Adrenal gland (tissue), 5 donors: ENCODE measurements around the gene IQUB.

Source experiments
- CTCF ChIP-seq, 6 experiments: fragments of 450-650 bp in 4 of 6; fragments of 200-600 bp in 2 of 6; sonication (generic) in 1 of 6; IDR thresholded peaks; 1 replicate in 5 of 6; 2 replicates in 1 of 6; pipeline versions ENCODE4 v1.5.1 to v1.8.0; 2016 to 2021; ENCODE audit warnings: antibody characterized with exemption in 6 of 6, mild to moderate bottlenecking in 2 of 6, moderate library complexity in 1 of 6
- POLR2A ChIP-seq, 2 donors: fragments of 450-650 bp; IDR thresholded peaks; one replicate each; pipeline ENCODE4 v1.6.1; 2017; ENCODE audit warnings: antibody characterized with exemption in 2 of 2, mild to moderate bottlenecking in 2 of 2, moderate library complexity in 1 of 2
- donor health status: DM: no; HTN: no; CAD: no.

GRCh38 chr7:123480107-123480506, 54.3 kb downstream of the IQUB start:
- no peak for TF ChIP-seq CTCF (IDR thresholded peaks at IDR 0.05)
- no peak for TF ChIP-seq POLR2A (IDR thresholded peaks at IDR 0.05)
